Neural cell (in vitro differentiated cells): ENCODE results near the gene PRICKLE2. TPM values are rescaled to one million over a fixed set of nuclear protein-coding genes. Genes with fewer than 3 reads are reported as not detected.
A peak's percentile ranks its signal among the peaks of the same experiment; 100 is the strongest.

ENCODE experiments used
- H2AFZ ChIP-seq: fragments of 200-600, 300-800 bp; sonication (generic), shearing (Covaris generic); 2 replicates; pipeline ENCODE4 v1.6.0; 2014; ENCODE audit warnings: low read depth, mild to moderate bottlenecking, antibody characterized with exemption, low read length, moderate library complexity
- H3F3A ChIP-seq: fragments of 200-600 bp; shearing (Covaris generic); 2 replicates; pipeline ENCODE4 v1.6.1; 2016; ENCODE audit warnings: mild to moderate bottlenecking, moderate library complexity, mixed read lengths, antibody characterized with exemption, low read length; ENCODE audit not compliant: insufficient read depth, poor library complexity, severe bottlenecking
- H3K27ac ChIP-seq: fragments of 200-600, 300-800 bp; sonication (generic), shearing (Covaris generic); 2 replicates; pipeline ENCODE4 v1.5.1; 2014; ENCODE audit warnings: mild to moderate bottlenecking, low read length, moderate library complexity
- H3K27me3 ChIP-seq: fragments of 300-800, 200-600 bp; sonication (generic), shearing (Covaris generic); 2 replicates; pipeline ENCODE4 v1.6.0; 2014; ENCODE audit warnings: mild to moderate bottlenecking, low read depth, low read length, moderate library complexity; ENCODE audit not compliant: insufficient read depth
- H3K36me3 ChIP-seq: fragments of 300-800, 200-600 bp; sonication (generic), shearing (Covaris generic); 2 replicates; pipeline ENCODE4 v1.5.1; 2014; ENCODE audit warnings: mild to moderate bottlenecking, antibody characterized with exemption, low read length, moderate library complexity; ENCODE audit not compliant: insufficient read depth
- H3K4me2 ChIP-seq: fragments of 300-800, 200-600 bp; sonication (generic), shearing (Covaris generic); 2 replicates; pipeline ENCODE4 v1.6.0; 2014; ENCODE audit warnings: mild to moderate bottlenecking, low read length
- H3K4me3 ChIP-seq: fragments of 300-800, 200-600 bp; sonication (generic), shearing (Covaris generic); 2 replicates; pipeline ENCODE4 v1.5.1; 2014; ENCODE audit warnings: mild to moderate bottlenecking, low read length, moderate library complexity
- H3K79me2 ChIP-seq: fragments of 200-600 bp; shearing (Covaris generic); replicated peaks from 2 replicates; pipeline ENCODE4 v1.6.0; 2014; ENCODE audit warnings: mild to moderate bottlenecking, low read length, moderate library complexity; ENCODE audit not compliant: insufficient read depth
- H3K9ac ChIP-seq: fragments of 300-800, 200-600 bp; sonication (generic), shearing (Covaris generic); 2 replicates; pipeline ENCODE4 v1.6.1; 2016; ENCODE audit warnings: mild to moderate bottlenecking, low read length, mixed read lengths
- H3K9me2 ChIP-seq: fragments of 200-600 bp; shearing (Covaris generic); 2 replicates; pipeline ENCODE4 v1.6.1; 2016; ENCODE audit warnings: mild to moderate bottlenecking, low read length, mixed read lengths; ENCODE audit not compliant: insufficient read depth
- H3K9me3 ChIP-seq: fragments of 200-600, 300-800 bp; sonication (generic), shearing (Covaris generic); 2 replicates; pipeline ENCODE4 v1.6.1; 2016; ENCODE audit warnings: mild to moderate bottlenecking, mixed run types, low read length, moderate library complexity, mixed read lengths
- H4K20me1 ChIP-seq: fragments of 200-600 bp; shearing (Covaris generic); 2 replicates; pipeline ENCODE4 v1.6.1; 2016; ENCODE audit warnings: mild to moderate bottlenecking, mixed run types; ENCODE audit not compliant: insufficient read depth
- CTCF ChIP-seq: fragments of 450-650 bp; IDR thresholded peaks from 2 replicates; pipeline ENCODE4 v1.5.1; 2014; ENCODE audit warnings: antibody characterized with exemption, mild to moderate bottlenecking, moderate library complexity; ENCODE audit not compliant: poor library complexity, severe bottlenecking
- EP300 ChIP-seq: fragments of 450-650 bp; conservative IDR thresholded peaks from 2 replicates; pipeline ENCODE4 v1.6.1; 2014; ENCODE audit warnings: antibody characterized with exemption, mild to moderate bottlenecking, moderate library complexity; ENCODE audit not compliant: poor library complexity, severe bottlenecking
- EZH2 ChIP-seq: fragments of 200-600, 300-800 bp; shearing (Covaris generic), sonication (generic); IDR thresholded peaks from 2 replicates; pipeline ENCODE4 v1.6.1; 2014; ENCODE audit warnings: antibody characterized with exemption, low read length, borderline replicate concordance, mild to moderate bottlenecking; ENCODE audit not compliant: insufficient read depth, poor library complexity, severe bottlenecking
- MXI1 ChIP-seq: fragments of 450-650 bp; conservative IDR thresholded peaks from 2 replicates; pipeline ENCODE4 v1.6.1; 2014; ENCODE audit warnings: antibody characterized with exemption, mild to moderate bottlenecking; ENCODE audit not compliant: poor library complexity, severe bottlenecking
- POLR2AphosphoS5 ChIP-seq: IDR thresholded peaks from 2 replicates; pipeline ENCODE4 v1.6.1; 2012
- RAD21 ChIP-seq: fragments of 450-650 bp; conservative IDR thresholded peaks from 2 replicates; pipeline ENCODE4 v1.6.1; 2014; ENCODE audit warnings: antibody characterized with exemption, mild to moderate bottlenecking, moderate library complexity
- SMC3 ChIP-seq: fragments of 450-650 bp; conservative IDR thresholded peaks from 2 replicates; pipeline ENCODE4 v1.6.1; 2014; ENCODE audit warnings: antibody characterized with exemption, mild to moderate bottlenecking, moderate library complexity; ENCODE audit not compliant: poor library complexity
- TAF1 ChIP-seq: IDR thresholded peaks from 2 replicates; pipeline ENCODE4 v1.6.1; 2012; ENCODE audit warnings: low read depth
- polyA plus RNA-seq: library from polyadenylated mRNA; depleted of rRNA; stranded (reverse); fragments of >200 nt; gene quantifications from 2 replicates; pipeline ENCODE4 v1.2.3, GENCODE V29; 2014
- TF ChIP-seq, protein P1 (sequence below): IDR thresholded peaks from 2 replicates; pipeline ENCODE4 v1.6.1; 2012; ENCODE audit warnings: borderline replicate concordance

Gene PRICKLE2
- polyA plus RNA-seq, 1 donor from 2014 or later, result 8.7 TPM

DNA sequence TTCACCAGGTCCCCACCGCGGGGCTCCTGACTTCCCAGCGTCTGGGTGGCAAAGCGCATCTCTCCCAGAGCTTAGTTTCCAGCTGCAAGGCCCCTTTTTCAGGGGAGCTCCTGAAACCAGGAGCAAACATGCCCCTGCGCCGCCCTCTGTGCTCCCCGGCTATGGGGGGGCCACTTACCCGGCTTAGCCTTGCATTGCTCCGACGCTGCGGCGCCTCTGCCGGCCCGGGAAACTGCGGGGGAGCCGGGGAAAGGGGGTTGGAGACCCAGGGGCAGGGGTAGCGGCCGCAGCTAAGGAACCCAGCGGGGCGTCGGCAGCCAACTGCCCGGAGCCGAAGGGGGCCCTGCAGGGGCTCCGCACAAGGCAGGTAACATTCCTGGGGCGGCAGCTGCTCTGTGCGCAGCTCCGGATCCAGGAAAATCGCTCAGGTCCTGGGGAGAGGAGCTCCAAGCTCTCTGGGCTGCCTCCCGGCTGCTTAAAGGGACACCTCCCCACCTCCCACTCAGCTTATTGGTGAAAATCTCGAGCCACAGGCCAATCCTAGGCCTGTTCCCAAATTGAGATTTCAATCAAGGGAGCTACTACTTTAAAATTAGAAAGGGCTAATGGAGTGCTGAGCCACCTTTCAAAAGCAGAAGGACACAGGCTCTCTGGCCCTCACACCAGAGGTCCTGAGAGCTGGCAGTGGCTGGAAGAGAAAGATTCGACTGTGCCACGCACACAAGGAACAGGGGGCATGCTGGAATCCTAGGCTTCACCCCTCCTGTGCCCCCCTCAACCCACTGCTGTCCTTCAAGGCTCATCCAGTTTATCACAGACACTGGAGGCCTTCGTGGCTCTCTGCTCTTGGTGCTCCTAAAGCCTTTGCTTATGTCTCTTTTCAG is 42.7 kb upstream of the PRICKLE2 start:
- no peak overlapping the region for H2AFZ ChIP-seq
- no peaks in the 10 kb centered on the region for H3K79me2 ChIP-seq
- H3K9me3 ChIP-seq, result no peaks in the 10 kb centered on the region
- no peak overlapping the region for H3K27ac ChIP-seq
- H3K4me3 ChIP-seq, result peak overlapping the region; percentile 63
- no peaks in the 10 kb centered on the region for H3K36me3 ChIP-seq
- no peaks in the 10 kb centered on the region for H3K9me2 ChIP-seq
- peaks cover 12% of the 10 kb centered on the region for H3K27me3 ChIP-seq
- peak overlapping the region; percentile 57 for H3K9ac ChIP-seq
- TF ChIP-seq MXI1 (no peak), POLR2AphosphoS5 (no peak), CTCF (peak; percentile 17), TAF1 (no peak), EP300 (no peak), EZH2 (no peak), SMC3 (no peak), RAD21 (peak; percentile 16)
- TF ChIP-seq, protein P1, sequence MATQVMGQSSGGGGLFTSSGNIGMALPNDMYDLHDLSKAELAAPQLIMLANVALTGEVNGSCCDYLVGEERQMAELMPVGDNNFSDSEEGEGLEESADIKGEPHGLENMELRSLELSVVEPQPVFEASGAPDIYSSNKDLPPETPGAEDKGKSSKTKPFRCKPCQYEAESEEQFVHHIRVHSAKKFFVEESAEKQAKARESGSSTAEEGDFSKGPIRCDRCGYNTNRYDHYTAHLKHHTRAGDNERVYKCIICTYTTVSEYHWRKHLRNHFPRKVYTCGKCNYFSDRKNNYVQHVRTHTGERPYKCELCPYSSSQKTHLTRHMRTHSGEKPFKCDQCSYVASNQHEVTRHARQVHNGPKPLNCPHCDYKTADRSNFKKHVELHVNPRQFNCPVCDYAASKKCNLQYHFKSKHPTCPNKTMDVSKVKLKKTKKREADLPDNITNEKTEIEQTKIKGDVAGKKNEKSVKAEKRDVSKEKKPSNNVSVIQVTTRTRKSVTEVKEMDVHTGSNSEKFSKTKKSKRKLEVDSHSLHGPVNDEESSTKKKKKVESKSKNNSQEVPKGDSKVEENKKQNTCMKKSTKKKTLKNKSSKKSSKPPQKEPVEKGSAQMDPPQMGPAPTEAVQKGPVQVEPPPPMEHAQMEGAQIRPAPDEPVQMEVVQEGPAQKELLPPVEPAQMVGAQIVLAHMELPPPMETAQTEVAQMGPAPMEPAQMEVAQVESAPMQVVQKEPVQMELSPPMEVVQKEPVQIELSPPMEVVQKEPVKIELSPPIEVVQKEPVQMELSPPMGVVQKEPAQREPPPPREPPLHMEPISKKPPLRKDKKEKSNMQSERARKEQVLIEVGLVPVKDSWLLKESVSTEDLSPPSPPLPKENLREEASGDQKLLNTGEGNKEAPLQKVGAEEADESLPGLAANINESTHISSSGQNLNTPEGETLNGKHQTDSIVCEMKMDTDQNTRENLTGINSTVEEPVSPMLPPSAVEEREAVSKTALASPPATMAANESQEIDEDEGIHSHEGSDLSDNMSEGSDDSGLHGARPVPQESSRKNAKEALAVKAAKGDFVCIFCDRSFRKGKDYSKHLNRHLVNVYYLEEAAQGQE, result no peak
- no peak overlapping the region for H3K4me2 ChIP-seq
- no peaks in the 10 kb centered on the region for H4K20me1 ChIP-seq
- no peaks in the 10 kb centered on the region for H3F3A ChIP-seq

DNA sequence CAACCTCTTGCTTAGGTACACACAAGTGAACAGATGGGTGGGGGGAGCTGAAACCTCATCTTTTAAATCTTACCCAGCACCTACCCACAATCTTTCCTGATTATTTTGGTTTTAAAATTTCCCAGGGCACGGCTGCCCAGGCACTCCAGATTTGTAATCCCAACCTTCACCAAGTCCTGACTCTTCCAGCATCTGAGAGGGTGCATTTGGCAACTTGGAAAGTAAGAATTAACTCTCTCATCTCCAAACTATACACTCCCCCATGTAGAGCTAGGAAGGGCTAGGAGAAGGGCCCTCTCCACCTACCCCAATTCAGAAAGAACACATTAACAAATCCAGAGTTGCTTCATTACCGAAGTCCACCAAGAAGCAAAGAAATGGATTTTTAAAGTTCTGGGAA is 41.7 kb upstream of the PRICKLE2 start:
- Histone ChIP-seq H3K4me3 (peak overlapping the region; percentile 63), H3K27ac (no peak overlapping the region), H2AFZ (no peak overlapping the region), H4K20me1 (no peaks in the 10 kb centered on the region), H3K4me2 (no peak overlapping the region), H3K9ac (no peak overlapping the region), H3K36me3 (no peaks in the 10 kb centered on the region), H3K9me2 (no peaks in the 10 kb centered on the region), H3K9me3 (no peaks in the 10 kb centered on the region), H3F3A (no peaks in the 10 kb centered on the region), H3K79me2 (no peaks in the 10 kb centered on the region), H3K27me3 (peaks cover 12% of the 10 kb centered on the region)
- no peak for TF ChIP-seq POLR2AphosphoS5
- TF ChIP-seq EP300, result no peak
- no peak for TF ChIP-seq RAD21
- no peak for TF ChIP-seq TAF1
- TF ChIP-seq CTCF, result no peak
- no peak for TF ChIP-seq MXI1
- TF ChIP-seq, protein P1, result no peak
- no peak for TF ChIP-seq SMC3
- TF ChIP-seq EZH2, result no peak
